Stimulated activated CD4-positive, alpha-beta T cell treated with anti-CD3 and anti-CD28 coated beads, Interleukin-12 subunit alpha, Interleukin-12 subunit beta, amount 100 ng/mL, for 48 hours (primary cell): Measurements from ENCODE around the gene F11R.
"Not testable (repeated sequence)": the region's sequence is repeated elsewhere in the genome, so short reads cannot be mapped to it uniquely, and the experiment has no call there.

Experiments
- DNase-seq, 3 donors: peaks; one replicate each; pipeline ENCODE4 v3.0.0-alpha.2; 2020; ENCODE audit warnings: low read depth in 2 of 3, low spot score in 1 of 3

F11R gene

GRCh38 chr1:161020509-161021164 is at the start of gene F11R:
Gene F11R (minus strand): TSS chr1:161021152. CDS start chr1:161021073, 79 bp downstream.
- DNase-seq, result no peak

- DNase-seq, result peak; percentile 74 to 84 (median 81)
These were observed 48.8 kb upstream of the F11R start, which contains the start of gene ARHGAP30 for GRCh38 chr1:161069731-161070270. Gene ARHGAP30 (minus strand): TSS chr1:161069891. CDS start chr1:161069624, 267 bp downstream.

- no peak for DNase-seq
These were observed 48.3 kb upstream of the F11R start for GRCh38 chr1:161069241-161069640.

- peak; percentile 71 to 77 (median 76) for DNase-seq
These were observed 47.6 kb upstream of the F11R start for GRCh38 chr1:161068306-161069234.

GRCh38 chr1:161066694-161067093 is 45.7 kb upstream of the F11R start:
- DNase-seq, result no peak

GRCh38 chr1:161065681-161066080 is 44.7 kb upstream of the F11R start:
- DNase-seq, result not testable (repeated sequence)

- DNase-seq, result not testable (repeated sequence)
These were observed 43.0 kb upstream of the F11R start for GRCh38 chr1:161063936-161064335.

GRCh38 chr1:161061419-161061818 is 40.5 kb upstream of the F11R start:
- no peak for DNase-seq

- DNase-seq, result no peak
These were observed 38.3 kb upstream of the F11R start for GRCh38 chr1:161059293-161059692.

- no peak for DNase-seq
These were observed 33.9 kb upstream of the F11R start for GRCh38 chr1:161054805-161055204.

GRCh38 chr1:161054232-161054631 is 33.3 kb upstream of the F11R start:
- no peak for DNase-seq

- no peak for DNase-seq
These were observed 31.9 kb upstream of the F11R start for GRCh38 chr1:161052899-161053298.

GRCh38 chr1:161051219-161051618 is 30.3 kb upstream of the F11R start:
- no peak for DNase-seq

- no peak for DNase-seq
These were observed 28.2 kb upstream of the F11R start for GRCh38 chr1:161048949-161049722.

- no peak for DNase-seq
These were observed 26.8 kb upstream of the F11R start for GRCh38 chr1:161047436-161048420.

GRCh38 chr1:161046605-161047228 is 25.8 kb upstream of the F11R start:
- no peak for DNase-seq

GRCh38 chr1:161045736-161046604 is 25.0 kb upstream of the F11R start, which contains the start of gene USF1:
Gene USF1 (minus strand): TSS chr1:161045977. CDS start chr1:161043275, 2,702 bp downstream.
- DNase-seq, result peak; percentile 86 to 90 (median 87)
